Neural progenitor cell (in vitro differentiated cells): ENCODE data around the gene CCDC18.

Source experiments
- CTCF ChIP-seq: fragments of 200-600 bp; sonication (generic); IDR thresholded peaks from 2 replicates; pipeline ENCODE4 v1.5.1; 2017; ENCODE audit warnings: antibody characterized with exemption, mild to moderate bottlenecking
- EZH2 ChIP-seq: fragments of 200-600 bp; sonication (generic); IDR thresholded peaks from 2 replicates; pipeline ENCODE4 v1.6.1; 2017; ENCODE audit warnings: antibody characterized with exemption, mild to moderate bottlenecking, moderate library complexity

GRCh38 chr1:93302078-93302477, 121.6 kb downstream of the CCDC18 start:
- TF ChIP-seq CTCF (no peak), EZH2 (no peak)
